Tibial nerve (tissue), 4 donors: ENCODE measurements around the gene EXTL1. TPM values are rescaled to one million over a fixed set of nuclear protein-coding genes. Genes with fewer than 3 reads are reported as not detected.
A peak's percentile ranks its signal among the peaks of the same experiment; 100 is the strongest.

Experiments
- DNase-seq, 2 donors: peaks; one replicate each; pipeline ENCODE4 v3.0.0-alpha.2; 2019; ENCODE audit warnings: low spot score in 2 of 2
- H3K27ac ChIP-seq, 4 donors: fragments of 200-600 bp; sonication (generic) in 3 of 4; one replicate each; pipeline ENCODE4 v1.5.1; 2017 to 2019; ENCODE audit warnings: mild to moderate bottlenecking in 1 of 4
- H3K27me3 ChIP-seq, 2 donors: fragments of 200-600 bp; sonication (generic) in 1 of 2; one replicate each; pipeline versions ENCODE4 v1.5.1 to v1.6.0; 2017 to 2019
- H3K36me3 ChIP-seq, 3 donors: fragments of 200-600 bp; sonication (generic); one replicate each; pipeline ENCODE4 v1.5.1; 2018 to 2019
- H3K4me1 ChIP-seq, 4 donors: fragments of 200-600 bp; sonication (generic) in 3 of 4; one replicate each; pipeline ENCODE4 v1.5.1; 2017 to 2019
- H3K4me3 ChIP-seq, 4 donors: fragments of 200-600 bp; sonication (generic) in 3 of 4; one replicate each; pipeline ENCODE4 v1.5.1; 2017 to 2019; ENCODE audit warnings: mild to moderate bottlenecking in 1 of 4, moderate library complexity in 1 of 4
- H3K9me3 ChIP-seq, 4 donors: fragments of 200-600 bp; sonication (generic) in 3 of 4; one replicate each; pipeline ENCODE4 v1.5.1; 2017 to 2019
- CTCF ChIP-seq, 5 experiments: fragments of 200-600 bp in 3 of 5; fragments of 450-650 bp in 2 of 5; sonication (generic) in 3 of 5; IDR thresholded peaks; one replicate each; pipeline ENCODE4 v1.5.1; 2016 to 2019; ENCODE audit warnings: antibody characterized with exemption in 5 of 5, mild to moderate bottlenecking in 3 of 5, moderate library complexity in 2 of 5
- EP300 ChIP-seq, 2 donors: sonication (generic); formaldehyde crosslinking; IDR thresholded peaks; one replicate each; pipeline ENCODE4 v1.6.1; 2017; ENCODE audit warnings: antibody characterized with exemption in 2 of 2, mild to moderate bottlenecking in 1 of 2
- POLR2A ChIP-seq, 2 donors: fragments of 450-650 bp; IDR thresholded peaks; one replicate each; pipeline ENCODE4 v1.6.1; 2017; ENCODE audit warnings: antibody characterized with exemption in 2 of 2, mild to moderate bottlenecking in 2 of 2, moderate library complexity in 2 of 2
- WGBS, 2 donors: methylation state at CpG; one replicate each; pipeline ENCODE4 v1.1.5; 2018; 5-methylcytosine and 5-hydroxymethylcytosine counted together
- total RNA-seq, 4 donors: library from RNA; depleted of rRNA; stranded (reverse); fragments of >200 nt; gene quantifications; one replicate each; pipeline ENCODE4 v1.1.0, GENCODE V29; 2016

The EXTL1 gene
- total RNA-seq, 4 donors from 2014 or later = 30.6 to 44.3 (median 34.6) TPM

GRCh38 chr1:26014179-26014578 lies 7.4 kb upstream of the EXTL1 start:
- Histone ChIP-seq H3K36me3 (no peaks in the 10 kb centered on the region), H3K27me3 (no peaks in the 10 kb centered on the region), H3K4me3 (no peak overlapping the region), H3K4me1 (peaks cover 0 to 12% (median 0%) of the 10 kb centered on the region in 4 donors), H3K27ac (no peak overlapping the region), H3K9me3 (no peaks in the 10 kb centered on the region)
- 89 to 91% methylated on average over 2 of the region's 2 CpGs for WGBS, 2 donors
- TF ChIP-seq POLR2A (IDR thresholded peaks at IDR 0.05) = no peak
- no peak for TF ChIP-seq CTCF (IDR thresholded peaks at IDR 0.05)
- TF ChIP-seq EP300 (IDR thresholded peaks at IDR 0.05) = no peak
- DNase-seq = no peak

DNA sequence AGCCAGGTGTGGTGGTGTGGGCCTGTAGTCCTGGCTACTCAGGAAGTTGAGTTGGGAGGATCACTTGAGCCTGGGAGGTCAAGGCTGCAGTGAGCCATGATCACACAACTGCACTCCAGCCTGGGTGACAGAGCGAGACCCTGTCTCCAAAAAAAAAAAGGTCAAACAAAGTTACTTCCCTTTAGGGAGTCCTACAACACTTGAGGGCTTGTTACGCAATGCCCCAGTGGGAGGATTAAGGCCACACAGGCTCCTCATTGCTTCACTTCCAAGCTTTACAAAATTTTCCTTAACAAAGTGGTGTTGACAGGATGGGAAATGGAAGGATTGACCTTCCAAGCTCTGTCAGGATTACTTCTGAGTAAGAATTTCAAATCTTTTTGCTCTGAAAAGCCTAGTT lies 6.2 kb upstream of the EXTL1 start:
- no peaks in the 10 kb centered on the region for H3K36me3 ChIP-seq
- H3K9me3 ChIP-seq = no peaks in the 10 kb centered on the region
- TF ChIP-seq POLR2A (IDR thresholded peaks at IDR 0.05) (no peak), CTCF (IDR thresholded peaks at IDR 0.05) (no peak), EP300 (IDR thresholded peaks at IDR 0.05) (peak in 1 of 2 donors; percentile 61)
- 74 to 85% methylated on average over 2 of the region's 2 CpGs for WGBS, 2 donors
- peak in 1 of 2 donors; percentile 45 for DNase-seq
- H3K4me3 ChIP-seq = no peak overlapping the region
- no peaks in the 10 kb centered on the region for H3K27me3 ChIP-seq
- H3K4me1 ChIP-seq = peaks cover 0 to 21% (median 0%) of the 10 kb centered on the region in 4 donors
- no peak overlapping the region for H3K27ac ChIP-seq

DNA sequence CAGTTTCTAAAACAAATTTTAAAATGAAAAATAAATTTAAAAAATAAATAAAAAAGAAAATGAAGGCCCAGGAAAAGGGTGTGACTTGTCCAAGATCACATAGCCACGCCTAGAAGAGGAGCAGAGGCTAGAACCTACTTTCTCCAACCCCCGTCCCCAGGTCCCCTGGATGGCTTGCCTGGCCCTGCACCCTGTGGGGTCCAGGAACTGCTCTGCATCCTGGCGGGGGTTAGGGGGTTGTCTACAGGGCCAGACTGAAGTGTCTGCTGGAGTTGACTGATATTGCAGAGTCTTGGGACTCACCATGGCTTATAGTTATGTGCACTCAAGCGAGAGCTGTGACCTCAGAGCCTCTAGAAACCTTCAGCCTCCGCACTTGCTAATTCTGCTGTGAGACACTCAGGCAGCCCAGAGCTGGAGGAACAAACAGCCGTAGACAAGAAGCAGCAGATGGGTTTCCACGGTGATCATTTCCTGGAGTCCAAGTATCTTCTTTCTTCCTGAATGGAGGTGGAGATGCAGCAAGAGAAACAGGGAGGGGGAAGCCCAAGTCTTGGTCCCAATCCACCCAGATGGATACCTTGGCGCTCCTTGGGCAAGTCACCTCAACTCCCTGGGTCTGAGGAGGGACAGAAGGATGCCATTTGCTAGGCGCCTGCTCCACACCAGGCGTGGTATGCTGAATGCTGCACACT lies 5.2 kb upstream of the EXTL1 start:
- no peaks in the 10 kb centered on the region for H3K27me3 ChIP-seq
- no peaks in the 10 kb centered on the region for H3K36me3 ChIP-seq
- peaks cover 0 to 31% (median 2%) of the 10 kb centered on the region in 4 donors for H3K4me1 ChIP-seq
- 78 to 81% methylated on average over 10 of the region's 10 CpGs for WGBS, 2 donors
- no peak for TF ChIP-seq CTCF (IDR thresholded peaks at IDR 0.05)
- TF ChIP-seq POLR2A (IDR thresholded peaks at IDR 0.05) = no peak
- no peak for TF ChIP-seq EP300 (IDR thresholded peaks at IDR 0.05)
- no peak for DNase-seq
- no peak overlapping the region for H3K4me3 ChIP-seq
- H3K27ac ChIP-seq = no peak overlapping the region
- no peaks in the 10 kb centered on the region for H3K9me3 ChIP-seq

GRCh38 chr1:26016953-26017545 lies 4.5 kb upstream of the EXTL1 start:
- TF ChIP-seq POLR2A (IDR thresholded peaks at IDR 0.05) (no peak), EP300 (IDR thresholded peaks at IDR 0.05) (no peak), CTCF (IDR thresholded peaks at IDR 0.05) (no peak)
- no peaks in the 10 kb centered on the region for H3K9me3 ChIP-seq
- no peaks in the 10 kb centered on the region for H3K36me3 ChIP-seq
- no peak overlapping the region for H3K27ac ChIP-seq
- no peaks in the 10 kb centered on the region for H3K27me3 ChIP-seq
- no peak overlapping the region for H3K4me3 ChIP-seq
- DNase-seq = no peak
- H3K4me1 ChIP-seq = peaks cover 0 to 38% (median 5%) of the 10 kb centered on the region in 4 donors
- WGBS, 2 donors = 69 to 70% methylated on average over 6 of the region's 6 CpGs

DNA sequence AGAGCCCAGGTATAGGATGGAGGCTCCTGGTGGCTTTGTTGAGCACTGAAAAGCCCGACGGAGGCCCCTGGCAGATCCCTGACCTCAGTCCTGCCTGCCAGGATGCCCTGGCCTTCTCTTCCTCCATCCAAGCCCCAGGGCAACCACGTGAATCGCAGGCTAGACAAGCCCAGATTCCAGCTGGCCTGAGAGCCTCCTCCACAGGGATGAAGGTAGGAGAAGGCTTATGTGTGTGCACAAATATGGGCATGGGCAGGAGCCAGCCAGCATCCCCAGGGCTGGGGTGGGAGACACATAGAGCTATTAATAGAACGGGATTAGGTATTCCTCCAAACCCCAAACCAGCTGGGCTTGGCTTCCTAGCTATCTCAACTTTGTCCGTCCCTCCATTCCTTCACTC lies 4.0 kb upstream of the EXTL1 start:
- no peak overlapping the region for H3K27ac ChIP-seq
- WGBS, 2 donors = 59 to 66% methylated on average over 6 of the region's 6 CpGs
- no peak for TF ChIP-seq POLR2A (IDR thresholded peaks at IDR 0.05)
- TF ChIP-seq CTCF (IDR thresholded peaks at IDR 0.05) = no peak
- TF ChIP-seq EP300 (IDR thresholded peaks at IDR 0.05) = no peak

More for the DNA sequence above, 4.0 kb upstream of the EXTL1 start:
- no peak for DNase-seq
- Histone ChIP-seq H3K36me3 (no peaks in the 10 kb centered on the region), H3K4me3 (no peak overlapping the region), H3K4me1 (peaks cover 0 to 43% (median 7%) of the 10 kb centered on the region in 4 donors), H3K27me3 (no peaks in the 10 kb centered on the region), H3K9me3 (no peaks in the 10 kb centered on the region)
